DND-41 (cell line): ENCODE data around the gene LCN9.

Experiments used
- ATAC-seq: fragments of 200-7000 bp; cut with Tn5 transposase; 3 replicates; pipeline ENCODE4 v1.9.1; 2021; ENCODE audit warnings: low read depth; ENCODE audit not compliant: insufficient read depth
- DNase-seq: peaks from one replicate; pipeline ENCODE4 v3.0.0-alpha.2; 2020
- H2AFZ ChIP-seq: 2 replicates; pipeline ENCODE4 v1.6.0; 2012; ENCODE audit warnings: low read depth, low read length
- H3K27ac ChIP-seq: 2 replicates; pipeline ENCODE4 v1.5.1; 2012; ENCODE audit warnings: low read length, inconsistent platforms
- H3K27me3 ChIP-seq: fragments of 200-600 bp; sonication (generic); 2 replicates; pipeline ENCODE4 v1.6.0; 2012; ENCODE audit warnings: low read length, mild to moderate bottlenecking, inconsistent platforms; ENCODE audit not compliant: insufficient read depth, poor library complexity
- H3K36me3 ChIP-seq: 2 replicates; pipeline ENCODE4 v1.5.1; 2012; ENCODE audit warnings: low read length, inconsistent platforms; ENCODE audit not compliant: insufficient read depth
- H3K4me1 ChIP-seq: 2 replicates; pipeline ENCODE4 v1.5.1; 2012; ENCODE audit warnings: mild to moderate bottlenecking, low read length; ENCODE audit not compliant: insufficient read depth
- H3K4me2 ChIP-seq: 2 replicates; pipeline ENCODE4 v1.6.0; 2012; ENCODE audit warnings: mild to moderate bottlenecking, moderate library complexity, low read length, inconsistent platforms; ENCODE audit not compliant: insufficient read depth
- H3K4me3 ChIP-seq, 2 experiments: fragments of 200-600 bp in 1 of 2; shearing (Covaris generic) in 1 of 2; 2 replicates each; pipeline ENCODE4 v1.5.1; 2012 to 2016; ENCODE audit warnings: inconsistent platforms in 2 of 2, low read length in 2 of 2, mild to moderate bottlenecking in 2 of 2, low read depth in 1 of 2, moderate library complexity in 1 of 2
- H3K79me2 ChIP-seq: 2 replicates; pipeline ENCODE4 v1.6.0; 2012; ENCODE audit warnings: low read length, inconsistent platforms; ENCODE audit not compliant: insufficient read depth
- H3K9ac ChIP-seq: 2 replicates; pipeline ENCODE4 v1.6.0; 2012; ENCODE audit warnings: low read depth, mild to moderate bottlenecking, inconsistent platforms, low read length, moderate library complexity
- H3K9me3 ChIP-seq: 2 replicates; pipeline ENCODE4 v1.5.1; 2012; ENCODE audit warnings: low read length, moderate library complexity, mild to moderate bottlenecking, inconsistent platforms; ENCODE audit not compliant: insufficient read depth, severe bottlenecking
- H4K20me1 ChIP-seq: 2 replicates; pipeline ENCODE4 v1.6.0; 2012; ENCODE audit warnings: low read length; ENCODE audit not compliant: insufficient read depth
- EZH2 ChIP-seq: IDR thresholded peaks from 3 replicates; pipeline ENCODE4 v1.6.1; 2012; ENCODE audit warnings: borderline replicate concordance, low read depth, mild to moderate bottlenecking, moderate library complexity, low read length, inconsistent platforms; ENCODE audit not compliant: severe bottlenecking
- TF ChIP-seq, protein P1 (sequence below): IDR thresholded peaks from 2 replicates; pipeline ENCODE4 v1.5.1; 2012; ENCODE audit warnings: borderline replicate concordance, low read length, moderate library complexity, mild to moderate bottlenecking; ENCODE audit not compliant: poor library complexity, severe bottlenecking; ENCODE audit errors: extremely low read depth

LCN9 gene

DNA sequence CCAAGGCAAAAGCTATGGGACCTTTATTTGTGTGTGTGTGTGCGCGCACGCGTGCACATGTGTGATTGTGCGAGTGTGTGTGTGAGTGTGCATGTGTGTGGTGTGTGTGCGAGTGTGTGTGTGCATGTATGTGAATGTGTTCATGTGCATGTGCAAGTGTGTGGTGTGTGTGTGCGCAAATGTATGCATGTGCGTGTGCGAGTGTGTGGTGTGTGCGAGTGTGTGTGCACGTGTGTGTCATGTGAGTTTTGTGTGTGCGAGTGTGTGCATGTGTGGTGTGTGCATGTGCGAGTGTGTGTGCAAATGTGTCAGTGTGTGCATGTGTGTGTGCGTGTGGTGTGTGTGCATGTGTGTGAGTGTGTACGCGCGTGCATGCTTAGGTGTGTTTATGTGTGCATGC is 12.7 kb upstream of the LCN9 start:
- Histone ChIP-seq H3K9me3 (peaks cover 23% of the 10 kb centered on the region), H4K20me1 (no peaks in the 10 kb centered on the region), H3K36me3 (no peaks in the 10 kb centered on the region), H3K27me3 (no peaks in the 10 kb centered on the region), H3K4me2 (no peak overlapping the region), H3K9ac (no peak overlapping the region), H3K4me1 (no peaks in the 10 kb centered on the region), H2AFZ (no peak overlapping the region), H3K79me2 (no peaks in the 10 kb centered on the region), H3K27ac (no peak overlapping the region), H3K4me3 (no peak overlapping the region)
- ATAC-seq, result no peak
- TF ChIP-seq, protein P1, sequence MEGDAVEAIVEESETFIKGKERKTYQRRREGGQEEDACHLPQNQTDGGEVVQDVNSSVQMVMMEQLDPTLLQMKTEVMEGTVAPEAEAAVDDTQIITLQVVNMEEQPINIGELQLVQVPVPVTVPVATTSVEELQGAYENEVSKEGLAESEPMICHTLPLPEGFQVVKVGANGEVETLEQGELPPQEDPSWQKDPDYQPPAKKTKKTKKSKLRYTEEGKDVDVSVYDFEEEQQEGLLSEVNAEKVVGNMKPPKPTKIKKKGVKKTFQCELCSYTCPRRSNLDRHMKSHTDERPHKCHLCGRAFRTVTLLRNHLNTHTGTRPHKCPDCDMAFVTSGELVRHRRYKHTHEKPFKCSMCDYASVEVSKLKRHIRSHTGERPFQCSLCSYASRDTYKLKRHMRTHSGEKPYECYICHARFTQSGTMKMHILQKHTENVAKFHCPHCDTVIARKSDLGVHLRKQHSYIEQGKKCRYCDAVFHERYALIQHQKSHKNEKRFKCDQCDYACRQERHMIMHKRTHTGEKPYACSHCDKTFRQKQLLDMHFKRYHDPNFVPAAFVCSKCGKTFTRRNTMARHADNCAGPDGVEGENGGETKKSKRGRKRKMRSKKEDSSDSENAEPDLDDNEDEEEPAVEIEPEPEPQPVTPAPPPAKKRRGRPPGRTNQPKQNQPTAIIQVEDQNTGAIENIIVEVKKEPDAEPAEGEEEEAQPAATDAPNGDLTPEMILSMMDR, result no peak
- TF ChIP-seq EZH2, result no peak
- no peak for DNase-seq

DNA sequence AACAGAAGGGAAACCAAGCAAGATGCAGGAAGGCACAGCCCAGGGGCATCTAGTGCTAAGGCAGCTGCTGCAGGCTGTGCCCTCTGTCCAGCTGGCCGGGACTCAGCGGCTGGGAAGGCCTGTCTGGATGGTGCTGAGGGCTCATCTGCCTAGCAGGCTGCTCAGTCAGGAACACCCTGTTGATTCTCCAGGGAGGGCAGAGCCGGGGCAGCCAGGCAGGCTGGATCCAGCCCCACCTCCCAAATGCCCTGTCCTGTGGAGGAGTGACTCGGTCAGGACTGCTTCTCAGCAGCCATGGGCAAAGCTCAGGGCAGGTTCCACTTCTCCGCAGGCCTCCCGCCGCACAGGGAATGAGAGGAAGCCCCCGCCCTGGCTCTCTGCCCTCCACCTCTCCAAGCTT is 7.8 kb upstream of the LCN9 start:
- no peak for ATAC-seq
- Histone ChIP-seq H3K4me1 (no peaks in the 10 kb centered on the region), H3K4me2 (no peak overlapping the region), H3K27ac (no peak overlapping the region), H3K4me3 (no peak overlapping the region), H3K27me3 (no peaks in the 10 kb centered on the region), H3K9me3 (peaks cover 9% of the 10 kb centered on the region), H2AFZ (no peak overlapping the region), H3K9ac (no peak overlapping the region), H3K36me3 (no peaks in the 10 kb centered on the region), H4K20me1 (no peaks in the 10 kb centered on the region), H3K79me2 (no peaks in the 10 kb centered on the region)
- no peak for DNase-seq
- TF ChIP-seq EZH2, result no peak
- TF ChIP-seq, protein P1, result no peak

DNA sequence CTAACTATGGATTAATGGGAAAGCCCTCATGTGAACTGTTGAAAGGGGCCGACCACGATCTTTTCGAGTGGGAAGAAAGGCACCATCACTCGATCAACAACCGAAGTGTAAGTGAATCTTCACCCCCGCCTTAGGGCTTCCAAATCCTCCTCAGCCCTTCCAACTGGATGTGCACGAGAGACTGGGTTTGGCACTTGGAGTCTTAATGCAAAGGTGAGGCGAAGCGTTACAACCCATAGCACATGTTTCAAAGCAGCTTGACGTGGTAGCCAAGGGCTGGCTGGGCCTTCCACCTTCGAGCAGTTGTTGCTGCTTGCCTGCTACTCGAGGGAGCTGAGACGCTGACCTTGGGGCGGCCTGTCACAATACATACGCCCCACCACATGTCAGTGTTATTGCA is 5.7 kb upstream of the LCN9 start:
- Histone ChIP-seq H3K4me3 (no peak overlapping the region), H3K36me3 (no peaks in the 10 kb centered on the region), H3K9me3 (peaks cover 2% of the 10 kb centered on the region), H3K9ac (no peak overlapping the region), H3K27ac (no peak overlapping the region), H3K4me1 (no peaks in the 10 kb centered on the region), H3K79me2 (no peaks in the 10 kb centered on the region), H2AFZ (no peak overlapping the region), H4K20me1 (no peaks in the 10 kb centered on the region), H3K27me3 (no peaks in the 10 kb centered on the region), H3K4me2 (no peak overlapping the region)
- no peak for DNase-seq
- ATAC-seq, result no peak
- TF ChIP-seq, protein P1, result no peak
- TF ChIP-seq EZH2, result no peak

DNA sequence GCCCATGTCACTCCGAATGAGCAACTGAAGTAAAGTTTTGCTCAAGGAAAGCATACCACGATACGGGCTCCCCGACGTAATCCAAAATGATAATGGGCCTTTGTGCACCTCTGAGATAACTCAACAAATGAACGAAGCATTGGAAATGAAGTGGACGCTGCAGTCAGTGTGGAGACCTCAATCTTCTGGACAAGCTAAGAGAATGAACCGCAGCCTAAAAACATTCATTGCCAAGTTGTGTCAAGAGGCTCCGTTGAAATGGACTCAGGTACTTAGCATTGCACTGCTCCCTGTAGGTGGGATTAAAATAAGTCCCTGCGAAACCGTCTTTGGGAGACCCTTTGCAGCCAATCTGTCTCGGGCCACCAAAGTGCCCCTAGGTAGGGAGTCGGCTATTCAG is 3.9 kb upstream of the LCN9 start:
- Histone ChIP-seq H3K4me2 (no peak overlapping the region), H3K9ac (no peak overlapping the region), H3K4me3 (no peak overlapping the region), H3K36me3 (no peaks in the 10 kb centered on the region), H3K9me3 (no peaks in the 10 kb centered on the region), H3K27me3 (no peaks in the 10 kb centered on the region), H3K27ac (no peak overlapping the region), H4K20me1 (no peaks in the 10 kb centered on the region), H3K4me1 (no peaks in the 10 kb centered on the region), H3K79me2 (no peaks in the 10 kb centered on the region), H2AFZ (no peak overlapping the region)
- TF ChIP-seq, protein P1, result no peak
- TF ChIP-seq EZH2, result no peak
- DNase-seq, result no peak
- no peak for ATAC-seq
